K562 (cell line): ENCODE data around the gene NTRK1.

ENCODE experiments used
- CEBPB ChIP-seq: fragments of 450-650 bp; IDR thresholded peaks from 2 replicates; pipeline ENCODE4 v1.6.1; 2016; ENCODE audit warnings: missing genetic modification characterization, missing compliant biosample characterization
- EZH2 ChIP-seq: IDR thresholded peaks from 2 replicates; pipeline ENCODE4 v1.6.1; 2012; ENCODE audit warnings: low read depth, mild to moderate bottlenecking, inconsistent platforms, low read length, borderline replicate concordance
- KLF10 ChIP-seq: fragments of 250-450 bp; sonication (Bioruptor Pico); IDR thresholded peaks from 2 replicates; pipeline ENCODE4 v1.6.1; 2021; ENCODE audit warnings: matching md5 sums
- POLR2A ChIP-seq: fragments of 450-650 bp; conservative IDR thresholded peaks from 2 replicates; pipeline ENCODE4 v1.6.1; 2016
- POLR2AphosphoS2 ChIP-seq: IDR thresholded peaks from 2 replicates; pipeline ENCODE4 v1.6.1; 2012; ENCODE audit warnings: low read length, improper control_type of control experiment
- SP1 ChIP-seq: sonication (generic); formaldehyde crosslinking; IDR thresholded peaks from 2 replicates; pipeline ENCODE4 v1.8.1; 2022; ENCODE audit warnings: mild to moderate bottlenecking, missing genetic modification reagents
- ZNF124 ChIP-seq: sonication (generic); formaldehyde crosslinking; IDR thresholded peaks from 2 replicates; pipeline ENCODE4 v1.8.1; 2022; ENCODE audit warnings: missing genetic modification reagents
- ZNF311 ChIP-seq: fragments of 250-450 bp; sonication (Bioruptor Pico); IDR thresholded peaks from 2 replicates; pipeline ENCODE4 v1.4.0; 2020; ENCODE audit warnings: mild to moderate bottlenecking, moderate library complexity
- ZZZ3 ChIP-seq: fragments of 450-650 bp; IDR thresholded peaks from 2 replicates; pipeline ENCODE4 v1.6.1; 2016; ENCODE audit warnings: antibody characterized with exemption, mild to moderate bottlenecking, moderate library complexity
- TF ChIP-seq, protein P1 (sequence below), 3 experiments: IDR thresholded peaks in 2 of 3; conservative IDR thresholded peaks in 1 of 3; 2 replicates each; pipeline ENCODE4 v1.5.1; 2011 to 2012; ENCODE audit warnings: low read length in 3 of 3, mild to moderate bottlenecking in 3 of 3, control low read depth in 2 of 3, improper control_type of control experiment in 1 of 3, inconsistent platforms in 1 of 3, low read depth in 1 of 3, mixed read lengths in 1 of 3, moderate library complexity in 1 of 3; ENCODE audit not compliant: insufficient read depth in 2 of 3

DNA sequence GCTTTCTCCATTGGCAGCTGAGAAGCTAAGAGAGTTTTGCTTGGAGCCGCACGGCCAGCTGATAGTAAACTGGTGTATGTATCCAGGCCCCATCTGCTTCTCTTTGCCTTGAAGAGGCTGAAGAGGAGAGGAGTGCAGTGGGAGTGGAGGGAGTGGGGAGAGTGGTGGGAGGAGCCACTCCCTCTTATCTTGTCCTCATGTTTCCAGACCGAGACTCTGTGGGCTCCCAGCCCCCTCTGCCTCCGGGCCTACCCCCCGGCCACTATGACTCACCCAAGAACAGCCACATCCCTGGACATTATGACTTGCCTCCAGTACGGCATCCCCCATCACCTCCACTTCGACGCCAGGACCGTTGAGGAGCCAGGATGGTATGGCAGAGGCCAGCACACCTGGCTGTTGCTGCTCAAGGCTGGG lies 53.8 kb downstream of the NTRK1 start:
- TF ChIP-seq ZZZ3 (no peak), ZNF124 (CRISPR knock-in tag) (no peak), ZNF311 (CRISPR knock-in tag) (0 out of 2 replicates have a peak, but pooled peaks have one; percentile 30), SP1 (no peak), EZH2 (no peak), KLF10 (CRISPR knock-in tag) (no peak), POLR2A (peak; percentile 58; the same call in 1 of the 2 replicates), POLR2AphosphoS2 (no peak), CEBPB (no peak)
- TF ChIP-seq, protein P1, sequence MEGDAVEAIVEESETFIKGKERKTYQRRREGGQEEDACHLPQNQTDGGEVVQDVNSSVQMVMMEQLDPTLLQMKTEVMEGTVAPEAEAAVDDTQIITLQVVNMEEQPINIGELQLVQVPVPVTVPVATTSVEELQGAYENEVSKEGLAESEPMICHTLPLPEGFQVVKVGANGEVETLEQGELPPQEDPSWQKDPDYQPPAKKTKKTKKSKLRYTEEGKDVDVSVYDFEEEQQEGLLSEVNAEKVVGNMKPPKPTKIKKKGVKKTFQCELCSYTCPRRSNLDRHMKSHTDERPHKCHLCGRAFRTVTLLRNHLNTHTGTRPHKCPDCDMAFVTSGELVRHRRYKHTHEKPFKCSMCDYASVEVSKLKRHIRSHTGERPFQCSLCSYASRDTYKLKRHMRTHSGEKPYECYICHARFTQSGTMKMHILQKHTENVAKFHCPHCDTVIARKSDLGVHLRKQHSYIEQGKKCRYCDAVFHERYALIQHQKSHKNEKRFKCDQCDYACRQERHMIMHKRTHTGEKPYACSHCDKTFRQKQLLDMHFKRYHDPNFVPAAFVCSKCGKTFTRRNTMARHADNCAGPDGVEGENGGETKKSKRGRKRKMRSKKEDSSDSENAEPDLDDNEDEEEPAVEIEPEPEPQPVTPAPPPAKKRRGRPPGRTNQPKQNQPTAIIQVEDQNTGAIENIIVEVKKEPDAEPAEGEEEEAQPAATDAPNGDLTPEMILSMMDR (IDR thresholded peaks at IDR 0.05 in 2 of 3, conservative IDR thresholded peaks at IDR 0.05 in 1 of 3; ENCODE audit: insufficient read depth in 2 of 3, low read depth in 1 of 3, low read length in 3 of 3), result no peak
